GM21723 (cell line): Measurements from ENCODE around the gene CTDP1.
"Not testable (repeated sequence)": the region's sequence is repeated elsewhere in the genome, so short reads cannot be mapped to it uniquely, and the experiment has no call there.

ENCODE experiments used
- ATAC-seq: cut with Tn5 transposase; IDR thresholded peaks from one replicate; pipeline ENCODE4 v1.9.1; 2021; ENCODE audit warnings: mild to moderate bottlenecking, moderate library complexity; ENCODE audit not compliant: unreplicated experiment

CTDP1 gene

DNA sequence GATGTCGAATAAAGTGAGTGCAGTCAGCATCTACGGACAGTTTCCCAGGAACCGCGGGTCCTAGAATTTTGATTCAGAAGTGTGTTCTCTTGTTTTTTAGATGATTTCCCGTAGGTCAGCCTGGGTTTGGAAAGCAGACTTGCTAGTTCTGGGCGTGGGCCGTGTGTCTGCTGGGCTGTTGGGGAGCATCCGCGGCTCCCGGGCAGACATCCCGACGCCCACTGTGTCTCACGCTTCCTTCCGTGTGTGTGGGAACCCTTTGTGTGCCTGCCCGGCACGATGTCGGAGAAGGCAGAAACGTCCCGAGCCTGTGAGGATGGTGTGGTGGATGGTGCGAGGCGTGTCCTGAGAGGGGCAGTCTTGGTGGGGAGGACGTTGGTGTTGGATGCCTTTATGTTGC lies 18.4 kb downstream of the CTDP1 start:
- no peak for ATAC-seq

DNA sequence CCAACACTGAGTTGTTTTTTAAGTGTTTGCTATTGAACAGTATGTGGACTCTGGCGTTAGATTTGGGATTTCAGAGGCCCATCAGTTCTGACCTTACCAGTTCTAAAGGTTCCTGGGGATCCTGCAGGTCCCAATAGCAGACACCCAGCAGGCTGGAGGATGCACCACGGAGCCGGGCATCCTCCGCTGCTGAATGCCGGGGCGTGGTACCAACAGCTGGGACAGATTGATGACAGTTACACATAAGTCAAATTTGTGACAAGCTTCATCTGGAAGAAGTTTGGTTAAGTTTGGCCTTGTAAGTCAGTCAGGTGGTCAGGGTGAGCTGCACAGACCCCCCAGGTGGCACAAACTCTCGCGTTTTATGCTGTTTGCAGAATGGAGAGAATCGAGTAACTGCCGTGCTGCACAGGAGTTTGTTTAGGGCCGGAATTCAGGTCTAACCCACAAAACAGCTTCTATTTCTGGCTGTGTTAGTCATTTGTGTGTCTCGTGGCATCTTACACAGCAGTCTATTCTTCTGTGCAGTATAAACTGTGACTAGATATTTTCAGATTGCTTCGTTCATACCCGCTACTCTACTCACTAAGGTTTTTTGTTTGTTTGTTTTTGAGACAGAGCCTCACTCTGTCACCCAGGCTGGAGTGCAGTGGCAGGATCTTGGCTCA lies 19.2 kb downstream of the CTDP1 start:
- ATAC-seq: no peak

DNA sequence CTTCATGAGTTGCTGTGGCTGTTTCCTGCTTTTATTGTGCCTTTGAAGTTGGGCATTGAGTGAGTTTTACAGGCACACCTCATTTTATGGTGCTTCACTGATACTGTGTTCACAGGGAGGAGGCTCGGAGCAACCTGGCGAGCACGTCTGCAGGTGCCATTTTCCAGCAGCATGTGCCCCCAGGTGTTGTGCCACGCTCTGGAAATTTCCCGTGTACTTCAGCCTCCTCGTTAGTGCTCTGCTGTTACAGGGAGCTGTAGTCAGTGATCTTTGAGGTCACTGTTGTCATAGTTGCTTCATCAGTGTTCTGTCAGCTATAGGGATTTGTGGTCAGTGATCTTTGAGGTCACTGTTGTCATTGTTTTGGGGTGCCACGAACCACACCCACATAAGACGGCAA lies 20.1 kb downstream of the CTDP1 start:
- no peak for ATAC-seq

DNA sequence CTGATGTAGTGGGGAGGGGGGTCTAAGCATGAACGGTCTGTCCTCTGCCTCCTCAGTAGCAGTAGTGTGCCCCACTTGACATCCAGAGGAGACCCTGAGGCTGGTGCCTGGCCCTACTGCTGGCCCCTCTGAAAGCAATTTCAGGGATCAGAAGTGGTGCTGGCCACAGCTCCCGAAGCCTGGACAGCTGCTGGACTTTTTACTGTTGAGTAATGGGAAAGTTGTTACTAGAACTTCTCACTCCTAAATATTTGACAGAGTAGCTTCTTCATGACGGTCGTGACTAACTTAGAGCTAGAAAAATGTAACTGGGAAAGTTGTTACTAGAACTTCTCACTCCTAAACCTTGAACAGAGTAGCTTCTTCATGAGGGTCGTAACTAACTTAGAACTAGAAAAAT lies 23.3 kb downstream of the CTDP1 start:
- no peak for ATAC-seq

DNA sequence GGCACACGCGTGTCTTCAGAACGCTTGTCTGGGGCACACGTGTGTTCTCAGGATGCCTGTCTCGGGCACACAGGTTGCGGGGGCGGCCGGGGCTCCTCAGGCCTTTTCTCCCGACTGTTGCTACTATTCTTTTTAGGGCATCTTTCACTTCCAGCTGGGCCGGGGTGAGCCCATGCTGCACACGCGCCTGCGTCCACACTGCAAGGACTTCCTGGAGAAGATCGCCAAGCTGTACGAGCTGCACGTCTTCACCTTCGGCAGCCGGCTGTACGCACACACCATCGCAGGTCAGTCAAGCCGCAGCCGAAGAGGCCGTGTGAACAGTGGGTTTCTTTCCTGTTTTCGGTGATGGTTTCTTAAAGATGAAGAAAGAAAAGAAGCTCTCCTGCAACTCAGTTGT lies 25.0 kb downstream of the CTDP1 start:
- no peak for ATAC-seq

DNA sequence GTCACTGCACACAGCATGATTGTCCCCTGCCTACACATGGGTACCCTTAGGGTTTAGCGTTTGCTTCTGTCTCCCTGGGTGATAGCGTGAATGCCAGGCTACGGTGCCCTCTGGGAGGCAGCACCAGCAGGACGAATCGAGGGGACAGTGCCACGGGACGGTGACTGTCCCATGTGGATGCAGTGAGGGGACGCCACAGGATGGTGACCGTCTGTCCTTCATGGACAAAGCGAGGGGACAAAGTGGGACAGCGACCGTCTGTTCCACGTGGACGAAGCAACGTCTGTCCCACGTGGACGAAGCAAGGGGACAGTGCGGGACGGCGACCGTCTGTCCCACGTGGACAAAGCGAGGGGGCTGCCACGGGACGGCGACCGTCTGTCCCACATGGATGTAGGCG lies 25.7 kb downstream of the CTDP1 start:
- ATAC-seq: no peak

DNA sequence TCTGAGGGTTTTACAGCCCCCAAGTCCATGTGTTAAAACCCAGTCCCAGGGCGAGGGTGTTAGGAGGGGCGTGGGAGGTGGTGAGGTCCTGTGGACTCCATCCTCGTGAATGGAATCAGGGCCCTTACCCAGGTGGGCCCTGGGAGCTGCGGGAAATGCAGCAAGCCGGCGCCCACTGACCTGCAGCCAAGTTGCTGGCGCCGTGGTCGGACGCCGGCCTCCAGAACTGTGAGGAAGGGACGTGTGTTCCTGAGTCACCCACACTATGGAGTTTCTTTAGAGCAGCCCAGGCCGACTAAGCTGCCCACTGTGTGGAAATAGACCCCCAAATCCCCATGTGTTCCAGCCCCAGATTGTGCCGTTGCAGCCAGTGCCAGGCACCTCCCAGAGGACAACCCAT lies 26.4 kb downstream of the CTDP1 start:
- no peak for ATAC-seq

DNA sequence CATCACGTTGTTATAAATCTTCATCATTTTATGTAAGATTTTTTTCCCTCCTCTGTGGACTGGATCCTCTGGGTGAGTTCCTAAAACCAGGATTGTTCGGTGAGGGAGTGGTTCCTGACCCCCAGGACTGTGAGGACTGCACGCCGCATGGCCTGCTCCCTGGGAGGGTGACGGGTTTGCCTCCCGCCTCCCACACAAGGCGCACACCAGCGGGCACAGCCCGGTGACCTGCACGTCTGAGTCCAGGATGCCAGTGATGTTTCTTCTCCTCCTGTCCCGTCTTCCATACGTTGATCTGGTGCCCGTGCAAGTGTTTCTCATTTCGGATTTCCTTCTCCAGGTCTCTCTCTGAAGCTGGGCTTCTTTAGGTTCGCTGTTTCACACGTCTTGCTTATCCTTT lies 27.1 kb downstream of the CTDP1 start:
- no peak for ATAC-seq

DNA sequence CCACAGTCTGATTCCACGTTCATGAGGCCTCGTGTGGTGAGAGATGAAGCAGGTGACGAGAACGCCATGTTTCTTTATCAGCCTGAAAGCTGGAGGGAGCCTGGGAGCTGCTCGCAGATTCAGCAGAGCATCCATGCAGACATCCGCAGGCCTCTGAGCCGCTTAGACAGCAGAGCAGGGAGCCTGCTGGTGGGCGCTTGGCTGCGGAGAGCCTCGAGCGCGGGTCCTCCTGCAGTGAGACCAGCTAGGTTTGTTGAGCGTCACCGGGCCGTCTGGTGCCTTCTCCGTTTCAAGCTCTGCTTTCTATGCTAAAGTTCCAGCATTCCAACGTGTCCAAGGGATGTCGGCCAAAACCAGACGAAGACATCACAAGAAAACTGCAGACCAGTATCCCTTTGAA lies 27.6 kb downstream of the CTDP1 start:
- no peak for ATAC-seq

DNA sequence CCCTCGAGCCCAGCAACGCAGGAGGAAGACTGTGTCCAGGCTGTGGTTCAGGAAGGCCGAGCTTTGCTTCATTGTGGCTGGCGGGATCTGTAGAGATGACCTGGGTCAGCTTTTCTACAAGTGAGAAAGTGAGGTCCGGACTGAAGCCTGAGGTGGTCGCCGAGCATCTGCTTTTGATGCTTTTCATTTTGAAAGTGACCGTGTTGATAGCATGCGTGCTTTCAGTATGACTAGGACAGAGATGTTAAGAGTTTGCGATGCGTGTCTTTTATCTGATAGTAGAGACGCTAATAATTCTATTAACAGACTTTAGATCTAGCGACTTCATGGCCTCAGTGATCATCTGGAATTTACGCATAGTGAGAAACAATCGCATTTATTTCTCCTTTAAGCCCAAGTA lies 28.1 kb downstream of the CTDP1 start:
- no peak for ATAC-seq

DNA sequence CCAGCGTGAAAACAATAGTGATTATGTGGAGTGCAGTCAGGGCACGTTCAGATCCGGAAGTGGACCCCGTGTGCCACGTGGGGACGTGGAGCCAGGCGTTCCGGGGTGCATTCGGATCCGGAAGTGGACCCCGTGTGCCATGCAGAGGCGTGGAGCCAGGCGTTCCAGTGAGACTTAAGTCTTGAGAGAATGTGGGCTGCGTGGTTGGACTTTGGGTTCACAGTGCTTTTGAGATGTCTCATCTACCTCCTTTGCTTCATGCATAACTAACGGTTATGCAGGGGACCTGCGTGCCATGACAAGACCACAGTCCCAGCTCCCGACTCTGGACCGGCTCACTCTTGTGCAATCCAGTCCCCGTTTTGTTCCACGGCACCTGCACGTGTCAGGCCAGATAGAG lies 28.8 kb downstream of the CTDP1 start:
- no peak for ATAC-seq

DNA sequence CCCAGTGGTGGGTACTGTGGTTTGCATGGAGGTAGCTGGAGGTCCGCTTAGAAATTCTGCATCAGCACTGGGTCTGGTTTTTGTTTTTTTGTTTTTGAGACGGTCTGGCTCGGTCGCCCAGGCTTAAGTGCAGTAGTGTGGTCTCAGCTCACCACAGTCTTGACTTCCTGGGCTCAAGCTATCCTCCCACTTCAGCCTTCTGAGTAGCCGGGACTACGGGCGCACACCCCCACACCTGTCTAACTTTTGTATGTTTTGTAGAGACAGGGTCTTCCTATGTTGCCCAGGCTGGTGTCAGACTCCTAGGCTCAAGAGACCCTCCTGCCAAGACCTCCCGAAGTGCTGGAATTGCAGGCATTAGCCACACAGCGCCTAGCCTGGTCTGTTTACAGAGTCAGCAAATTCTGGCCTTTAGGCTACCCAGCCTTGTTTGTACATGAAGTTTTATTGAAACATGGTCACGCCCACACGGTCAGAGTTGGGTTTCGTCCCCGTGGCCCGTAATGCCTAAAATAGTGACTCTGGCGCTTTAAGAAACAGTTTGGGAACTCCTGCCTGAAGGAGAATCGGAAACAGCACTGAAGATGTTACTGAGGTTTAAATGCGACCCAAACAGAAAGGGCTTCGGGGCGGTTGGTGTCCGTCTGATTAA lies 32.7 kb downstream of the CTDP1 start:
- ATAC-seq: no peak

DNA sequence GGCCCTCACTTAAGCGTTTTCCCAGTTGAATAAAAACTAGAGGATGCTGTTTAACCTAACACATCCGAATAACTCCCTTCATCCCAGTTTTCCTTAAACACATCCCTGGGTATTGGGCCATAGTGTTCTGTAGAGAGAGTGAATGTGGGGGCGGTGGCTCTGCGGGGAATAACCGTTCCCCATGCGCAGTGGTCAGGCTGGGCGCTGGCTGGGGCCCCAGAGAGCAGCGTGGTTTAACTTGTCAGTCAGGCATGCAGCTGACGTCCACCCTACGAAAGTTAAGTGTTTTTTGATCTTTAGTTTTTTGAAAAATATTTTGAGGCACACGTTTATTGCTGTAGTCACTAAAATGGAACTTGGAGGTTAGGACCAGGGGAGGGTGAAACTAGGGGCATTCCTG lies 33.7 kb downstream of the CTDP1 start:
- ATAC-seq: no peak

DNA sequence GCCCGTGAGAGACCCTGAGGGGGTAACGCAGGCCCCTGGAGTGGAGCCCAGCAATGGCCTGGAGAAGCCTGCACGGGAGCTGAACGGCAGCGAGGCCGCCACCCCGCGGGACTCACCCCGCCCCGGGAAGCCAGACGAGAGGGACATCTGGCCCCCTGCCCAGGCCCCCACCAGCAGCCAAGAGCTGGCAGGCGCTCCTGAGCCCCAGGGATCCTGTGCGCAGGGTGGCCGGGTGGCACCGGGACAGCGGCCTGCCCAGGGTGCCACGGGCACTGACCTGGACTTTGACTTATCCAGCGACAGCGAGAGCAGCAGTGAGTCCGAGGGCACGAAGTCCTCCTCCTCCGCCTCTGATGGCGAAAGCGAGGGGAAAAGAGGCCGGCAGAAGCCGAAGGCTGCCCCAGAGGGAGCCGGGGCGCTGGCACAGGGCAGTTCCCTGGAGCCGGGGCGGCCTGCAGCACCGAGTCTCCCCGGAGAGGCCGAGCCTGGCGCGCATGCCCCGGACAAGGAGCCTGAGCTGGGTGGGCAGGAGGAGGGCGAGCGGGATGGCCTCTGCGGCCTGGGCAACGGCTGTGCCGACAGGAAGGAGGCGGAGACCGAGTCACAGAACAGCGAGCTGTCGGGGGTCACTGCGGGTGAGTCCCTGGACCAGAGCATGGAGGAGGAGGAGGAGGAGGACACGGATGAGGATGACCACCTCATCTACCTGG lies 35.1 kb downstream of the CTDP1 start:
- ATAC-seq: no peak

DNA sequence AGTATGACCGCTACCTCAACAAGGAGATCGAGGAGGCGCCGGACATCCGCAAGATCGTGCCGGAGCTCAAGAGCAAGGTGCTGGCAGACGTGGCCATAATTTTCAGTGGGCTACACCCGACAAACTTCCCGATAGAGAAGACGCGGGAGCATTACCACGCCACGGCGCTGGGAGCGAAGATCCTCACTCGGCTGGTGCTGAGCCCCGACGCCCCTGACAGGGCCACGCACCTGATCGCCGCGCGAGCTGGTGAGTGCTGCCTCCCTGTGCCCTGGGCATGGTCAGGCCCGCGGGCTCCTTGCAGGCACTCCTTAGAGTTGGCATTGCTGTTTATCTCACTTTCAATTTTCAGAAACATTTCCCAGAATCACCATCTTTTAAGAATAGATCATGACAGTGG lies 35.7 kb downstream of the CTDP1 start:
- no peak for ATAC-seq

DNA sequence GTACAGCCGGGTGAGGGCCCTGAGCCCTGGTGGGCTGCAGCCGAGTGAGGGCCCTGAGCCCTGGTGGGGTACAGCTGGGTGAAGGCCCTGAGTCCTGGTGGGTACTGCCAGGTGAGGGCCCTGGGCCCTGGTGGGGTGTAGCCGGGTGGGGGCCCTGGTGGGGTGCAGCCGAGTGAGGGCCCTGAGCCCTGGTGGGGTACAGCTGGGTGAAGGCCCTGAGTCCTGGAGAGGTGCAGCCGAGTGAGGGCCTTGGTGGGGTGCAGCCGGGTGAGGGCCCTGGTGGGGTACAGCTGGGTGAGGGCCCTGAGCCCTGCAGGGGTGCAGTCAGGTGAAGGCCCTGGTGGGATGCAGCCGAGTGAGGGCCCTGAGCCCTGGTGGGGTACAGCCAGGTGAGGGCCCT lies 37.5 kb downstream of the CTDP1 start:
- no peak for ATAC-seq

DNA sequence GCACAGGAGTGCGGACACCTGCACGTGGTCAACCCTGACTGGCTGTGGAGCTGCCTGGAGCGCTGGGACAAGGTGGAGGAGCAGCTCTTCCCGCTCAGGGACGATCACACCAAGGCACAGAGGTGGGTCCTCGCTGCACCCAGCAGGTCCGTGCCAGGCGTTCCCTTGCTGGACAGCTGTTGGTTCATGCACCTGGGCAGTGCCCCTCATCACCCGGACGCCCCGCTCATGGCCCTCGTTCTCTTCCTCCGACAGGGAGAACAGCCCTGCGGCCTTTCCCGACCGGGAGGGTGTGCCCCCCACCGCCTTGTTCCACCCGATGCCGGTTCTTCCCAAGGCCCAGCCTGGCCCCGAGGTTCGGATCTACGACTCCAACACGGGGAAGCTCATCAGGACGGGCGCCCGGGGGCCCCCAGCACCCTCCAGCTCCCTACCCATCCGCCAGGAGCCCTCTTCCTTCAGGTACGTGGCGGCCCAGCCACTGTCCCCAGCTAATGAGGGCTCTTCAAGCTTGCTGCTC lies 38.0 kb downstream of the CTDP1 start:
- no peak for ATAC-seq

DNA sequence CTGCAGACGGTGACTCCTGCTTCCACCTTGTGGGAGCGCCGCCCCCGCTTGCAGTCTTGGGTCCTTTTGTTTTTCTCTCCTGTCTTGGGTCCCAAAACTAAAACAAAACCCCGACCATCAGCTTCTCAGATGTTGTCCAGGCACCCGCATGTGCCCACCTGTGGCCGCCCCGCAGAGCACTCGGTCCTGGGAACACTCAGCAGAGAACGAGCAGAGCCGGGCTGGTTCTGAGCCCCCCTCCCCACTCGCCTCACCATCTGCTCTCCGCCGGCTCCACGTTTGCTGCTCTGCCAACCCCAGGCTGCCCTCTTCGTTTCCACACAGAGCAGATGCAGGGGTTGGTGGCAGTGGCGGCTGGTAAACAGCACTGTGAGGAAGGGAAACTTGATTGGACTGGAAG lies 38.5 kb downstream of the CTDP1 start:
- no peak for ATAC-seq

DNA sequence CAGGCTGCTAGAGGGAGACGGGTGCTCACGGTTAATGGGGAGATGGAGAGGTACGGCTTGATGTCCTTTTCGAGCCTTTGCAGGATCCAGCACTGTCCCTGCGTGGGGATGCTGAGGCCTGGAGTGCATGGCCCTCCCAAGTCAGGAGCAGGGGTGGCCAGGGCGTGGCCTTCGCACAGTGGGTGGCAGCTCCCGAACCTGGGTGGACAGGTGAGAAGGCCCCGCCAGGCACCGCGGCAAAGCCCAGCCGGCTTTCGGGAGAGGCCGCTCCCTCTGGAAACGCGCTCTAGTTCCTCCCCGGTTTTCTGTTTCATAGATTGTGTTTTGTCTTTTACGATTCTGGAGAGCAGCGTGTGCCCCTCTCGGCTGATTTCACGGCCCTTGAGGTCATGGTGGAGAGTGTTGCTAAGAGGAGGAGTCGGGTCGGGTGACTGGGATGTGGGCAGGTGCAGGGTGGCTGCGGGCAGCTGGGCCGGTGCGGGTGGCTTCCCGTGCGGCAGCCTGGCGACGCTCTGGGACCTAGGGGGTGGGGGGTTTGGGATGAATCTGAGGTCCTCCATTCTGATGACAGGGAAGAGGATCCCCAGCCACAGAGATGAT lies 39.4 kb downstream of the CTDP1 start:
- no peak for ATAC-seq

DNA sequence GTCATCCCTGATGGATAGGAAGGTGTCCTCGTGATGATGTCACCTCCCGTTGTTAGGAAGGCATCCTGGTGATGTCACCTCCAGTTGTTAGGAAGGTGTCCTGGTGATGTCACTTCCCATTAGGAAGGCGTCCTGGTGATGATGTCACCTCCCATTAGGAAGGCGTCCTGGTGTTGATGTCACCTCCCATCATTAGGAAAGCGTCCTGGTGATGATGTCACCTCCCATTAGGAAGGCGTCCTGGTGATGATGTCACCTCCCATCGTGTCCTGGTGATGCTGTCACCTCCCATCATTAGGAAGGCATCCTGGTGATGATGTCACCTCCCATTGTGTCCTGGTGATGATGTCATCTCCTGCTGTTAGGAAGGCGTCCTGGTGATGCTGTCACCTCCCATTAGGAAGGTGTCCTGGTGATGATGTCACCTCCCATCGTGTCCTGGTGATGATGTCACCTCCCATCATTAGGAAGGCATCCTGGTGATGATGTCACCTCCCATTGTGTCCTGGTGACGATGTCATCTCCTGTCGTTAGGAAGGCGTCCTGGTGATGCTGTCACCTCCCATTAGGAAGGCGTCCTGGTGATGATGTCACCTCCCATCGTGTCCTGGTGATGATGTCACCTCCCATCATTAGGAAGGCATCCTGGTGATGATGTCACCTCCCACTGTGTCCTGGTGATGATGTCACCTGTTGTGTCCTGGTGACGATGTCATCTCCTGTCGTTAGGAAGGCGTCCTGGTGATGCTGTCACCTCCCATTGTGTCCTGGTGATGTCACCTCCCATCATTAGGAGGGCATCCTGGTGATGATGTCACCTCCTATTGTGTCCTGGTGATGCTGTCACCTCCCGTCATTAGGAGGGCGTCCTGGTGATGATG lies 40.1 kb downstream of the CTDP1 start:
- ATAC-seq: not testable (repeated sequence)

DNA sequence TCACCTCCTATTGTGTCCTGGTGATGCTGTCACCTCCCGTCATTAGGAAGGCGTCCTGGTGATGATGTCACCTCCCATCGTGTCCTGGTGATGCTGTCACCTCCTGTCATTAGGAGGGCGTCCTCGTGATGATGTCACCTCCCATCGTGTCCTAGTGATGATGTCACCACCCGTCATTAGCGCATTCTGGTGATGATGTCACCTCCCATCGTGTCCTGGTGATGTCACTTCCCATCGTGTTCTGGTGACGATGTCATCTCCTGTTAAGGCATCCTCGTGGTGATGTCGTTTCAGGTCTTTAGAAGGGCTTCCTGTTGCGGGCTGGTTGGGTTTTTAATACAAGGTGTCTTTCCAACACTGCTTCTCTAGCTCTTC lies 40.7 kb downstream of the CTDP1 start:
- ATAC-seq: no peak
